ENCODE data around the gene CAP1.

DNA sequence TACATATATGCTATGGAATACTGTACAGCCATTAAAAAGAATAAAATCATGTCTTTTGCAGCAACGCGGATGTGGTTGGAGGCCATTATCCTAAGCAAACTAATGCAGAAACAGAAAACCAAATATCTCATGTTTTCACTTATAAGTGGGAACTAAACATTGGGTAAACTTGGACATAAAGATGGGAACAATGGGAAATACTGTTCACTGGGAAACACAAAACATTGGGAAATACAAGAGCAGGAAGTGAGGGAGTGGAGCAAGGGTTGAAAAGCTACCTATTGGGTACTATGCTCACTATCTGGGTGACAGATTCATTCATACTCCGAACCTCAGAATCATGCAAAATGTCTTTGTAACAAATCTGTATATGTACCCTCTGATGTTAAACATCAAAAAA is 73.9 kb downstream of the CAP1 start:
- TF ChIP-seq, protein P1, sequence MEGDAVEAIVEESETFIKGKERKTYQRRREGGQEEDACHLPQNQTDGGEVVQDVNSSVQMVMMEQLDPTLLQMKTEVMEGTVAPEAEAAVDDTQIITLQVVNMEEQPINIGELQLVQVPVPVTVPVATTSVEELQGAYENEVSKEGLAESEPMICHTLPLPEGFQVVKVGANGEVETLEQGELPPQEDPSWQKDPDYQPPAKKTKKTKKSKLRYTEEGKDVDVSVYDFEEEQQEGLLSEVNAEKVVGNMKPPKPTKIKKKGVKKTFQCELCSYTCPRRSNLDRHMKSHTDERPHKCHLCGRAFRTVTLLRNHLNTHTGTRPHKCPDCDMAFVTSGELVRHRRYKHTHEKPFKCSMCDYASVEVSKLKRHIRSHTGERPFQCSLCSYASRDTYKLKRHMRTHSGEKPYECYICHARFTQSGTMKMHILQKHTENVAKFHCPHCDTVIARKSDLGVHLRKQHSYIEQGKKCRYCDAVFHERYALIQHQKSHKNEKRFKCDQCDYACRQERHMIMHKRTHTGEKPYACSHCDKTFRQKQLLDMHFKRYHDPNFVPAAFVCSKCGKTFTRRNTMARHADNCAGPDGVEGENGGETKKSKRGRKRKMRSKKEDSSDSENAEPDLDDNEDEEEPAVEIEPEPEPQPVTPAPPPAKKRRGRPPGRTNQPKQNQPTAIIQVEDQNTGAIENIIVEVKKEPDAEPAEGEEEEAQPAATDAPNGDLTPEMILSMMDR (IDR thresholded peaks at IDR 0.05), result no peak
- TF ChIP-seq POLR2A (IDR thresholded peaks at IDR 0.05), result no peak
